OCI-LY7 (cell line): ENCODE measurements around the gene CARS1. TPM values are rescaled to one million over a fixed set of nuclear protein-coding genes. Genes with fewer than 3 reads are reported as not detected.
A peak's percentile ranks its signal among the peaks of the same experiment; 100 is the strongest.

Experiments used
- BruUV-seq: library from RNA; stranded (reverse); fragments of 400-500 nt; replicated peaks from 2 replicates; lab custom pipeline; 2021; lab: Mats Ljungman, UMichigan
- CTCF ChIA-PET: fragments of 300-600 bp; sonication (Branson Sonifier 250); formaldehyde crosslinking; loops from one replicate; lab custom pipeline; 2022; ENCODE audit warnings: antibody characterized with exemption; ENCODE audit not compliant: unreplicated experiment; lab: Charles Lee
- POLR2A ChIA-PET: fragments of 300-600 bp; sonication (Branson Sonifier 250); formaldehyde crosslinking; loops from one replicate; lab custom pipeline; 2022; ENCODE audit warnings: antibody characterized with exemption; lab: Charles Lee
- DNase-seq: peaks from one replicate; pipeline ENCODE4 v3.0.0-alpha.2; 2015; ENCODE audit warnings: low spot score
- H2AFZ ChIP-seq: fragments of 200-600 bp; sonication (generic), shearing (Covaris generic); 2 replicates; pipeline ENCODE4 v1.6.1; 2014; ENCODE audit warnings: mild to moderate bottlenecking, antibody characterized with exemption, low read length, moderate library complexity
- H3K27ac ChIP-seq: fragments of 200-600 bp; sonication (generic); 2 replicates; pipeline ENCODE4 v1.5.1; 2014; ENCODE audit warnings: mixed run types, low read depth, mild to moderate bottlenecking, moderate library complexity, low read length, inconsistent platforms; ENCODE audit not compliant: poor library complexity, severe bottlenecking
- H3K36me3 ChIP-seq: fragments of 200-600 bp; sonication (generic); 2 replicates; pipeline ENCODE4 v1.6.1; 2014; ENCODE audit warnings: mild to moderate bottlenecking, antibody characterized with exemption, low read length, moderate library complexity, mixed read lengths; ENCODE audit not compliant: insufficient read depth
- H3K4me1 ChIP-seq: fragments of 200-600 bp; sonication (generic); 2 replicates; pipeline ENCODE4 v1.5.1; 2014; ENCODE audit warnings: mild to moderate bottlenecking, low read length; ENCODE audit not compliant: insufficient read depth, poor library complexity, severe bottlenecking
- H3K4me2 ChIP-seq: fragments of 200-600 bp; sonication (generic); 2 replicates; pipeline ENCODE4 v1.6.1; 2014; ENCODE audit warnings: mild to moderate bottlenecking, low read length
- H3K4me3 ChIP-seq: fragments of 200-600 bp; sonication (generic); 2 replicates; pipeline ENCODE4 v1.5.1; 2014; ENCODE audit warnings: mild to moderate bottlenecking, low read depth, low read length; ENCODE audit not compliant: poor library complexity, severe bottlenecking
- H3K79me2 ChIP-seq: fragments of 200-600 bp; sonication (generic); 2 replicates; pipeline ENCODE4 v1.6.1; 2016; ENCODE audit warnings: low read depth, mild to moderate bottlenecking, low read length, moderate library complexity, mixed read lengths; ENCODE audit not compliant: insufficient read depth
- H3K9me2 ChIP-seq: fragments of 200-600 bp; sonication (generic); 2 replicates; pipeline ENCODE4 v1.6.1; 2016; ENCODE audit warnings: mild to moderate bottlenecking, low read length, mixed read lengths; ENCODE audit not compliant: insufficient read depth
- H3K9me3 ChIP-seq: fragments of 200-600 bp; sonication (generic); 2 replicates; pipeline ENCODE4 v1.6.1; 2014; ENCODE audit warnings: mild to moderate bottlenecking, mixed run types, low read length, mixed read lengths
- H4K20me1 ChIP-seq: fragments of 200-600 bp; sonication (generic); 2 replicates; pipeline ENCODE4 v1.6.1; 2014; ENCODE audit warnings: mild to moderate bottlenecking, antibody characterized with exemption, low read length, moderate library complexity, mixed read lengths; ENCODE audit not compliant: insufficient read depth
- EZH2phosphoT487 ChIP-seq: fragments of 200-600 bp; sonication (generic); IDR thresholded peaks from 2 replicates; pipeline ENCODE4 v1.6.1; 2018; ENCODE audit warnings: low read depth, borderline replicate concordance, mild to moderate bottlenecking, mixed run types, antibody characterized with exemption, low read length, moderate library complexity, mixed read lengths
- intact Hi-C: fragments of 100-400 bp; cut with micrococcal nuclease; formaldehyde crosslinking; loops from one replicate; pipeline ENCODE4 v1.10.0; 2022; ENCODE audit not compliant: unreplicated experiment
- total RNA-seq, 2 experiments: library from RNA; depleted of rRNA in 1 of 2; stranded (reverse); fragments of >200 nt in 1 of 2; shearing (Covaris generic) in 1 of 2; gene quantifications; 2 replicates each; pipeline ENCODE4 v1.2.3, GENCODE V29; 2014 to 2022
- TF ChIP-seq, protein P1 (sequence below): fragments of 200-600 bp; sonication (generic); conservative IDR thresholded peaks from 2 replicates; pipeline ENCODE4 v1.5.1; 2014; ENCODE audit warnings: mild to moderate bottlenecking, antibody characterized with exemption, low read length, moderate library complexity, mixed read lengths

CARS1 gene
- total RNA-seq, 2 experiments from 2014 or later, result 58.3 to 88.8 TPM

DNA sequence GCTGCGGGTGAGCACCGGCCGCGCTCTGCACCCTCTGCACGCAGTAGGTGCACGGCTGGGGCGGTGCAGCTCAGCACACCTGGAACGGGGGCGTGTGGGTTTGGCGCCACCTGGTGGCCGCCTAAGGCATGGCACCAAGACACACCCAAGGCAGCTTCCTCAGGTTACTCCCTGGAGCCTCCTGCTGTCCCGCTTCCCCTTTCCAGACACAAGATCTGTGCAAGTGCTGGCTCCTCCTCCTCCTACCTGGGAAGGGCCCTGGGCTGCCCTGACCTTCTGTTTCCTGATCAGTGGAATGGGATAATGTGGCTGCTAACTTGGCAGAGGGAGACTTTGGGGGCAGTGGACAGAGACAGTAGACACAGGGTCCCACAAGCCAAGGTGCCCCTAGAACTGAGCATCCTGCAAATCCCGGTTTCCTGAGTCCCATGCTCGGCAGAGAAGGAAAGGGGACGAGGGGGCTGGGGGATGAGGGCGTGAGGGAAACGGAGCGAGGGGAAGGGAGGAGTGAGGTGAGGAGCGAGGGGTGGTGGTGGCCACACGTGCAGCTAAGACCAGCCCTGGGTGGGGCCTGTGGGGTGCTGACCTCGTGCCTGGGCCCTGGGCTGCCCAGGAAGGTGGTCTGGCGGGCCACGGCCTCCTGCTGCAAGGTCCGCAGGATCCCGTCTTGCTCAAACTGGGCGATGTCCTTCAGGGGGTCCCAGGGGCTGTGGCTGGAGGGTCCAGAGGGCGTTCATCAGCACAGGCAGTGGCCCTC, 34.8 kb upstream of the CARS1 start:
- ChIA-PET CTCF (no interaction called here), POLR2A (no interaction called here)
- no peaks in the 10 kb centered on the region for H3K79me2 ChIP-seq
- H3K36me3 ChIP-seq, result no peaks in the 10 kb centered on the region
- BruUV-seq, result no TSS peak
- no peak overlapping the region for H2AFZ ChIP-seq
- intact Hi-C loops, result loop anchor here (1.0 to 5.0 kb wide), 3 partner anchors 55 to 560 kb away; no protein-coding TSS in a partner anchor
- no peaks in the 10 kb centered on the region for H3K9me2 ChIP-seq
- H3K4me3 ChIP-seq, result no peak overlapping the region
- peak; percentile 61 for DNase-seq
- no peak overlapping the region for H3K4me2 ChIP-seq
- TF ChIP-seq EZH2phosphoT487, result no peak
- TF ChIP-seq, protein P1, sequence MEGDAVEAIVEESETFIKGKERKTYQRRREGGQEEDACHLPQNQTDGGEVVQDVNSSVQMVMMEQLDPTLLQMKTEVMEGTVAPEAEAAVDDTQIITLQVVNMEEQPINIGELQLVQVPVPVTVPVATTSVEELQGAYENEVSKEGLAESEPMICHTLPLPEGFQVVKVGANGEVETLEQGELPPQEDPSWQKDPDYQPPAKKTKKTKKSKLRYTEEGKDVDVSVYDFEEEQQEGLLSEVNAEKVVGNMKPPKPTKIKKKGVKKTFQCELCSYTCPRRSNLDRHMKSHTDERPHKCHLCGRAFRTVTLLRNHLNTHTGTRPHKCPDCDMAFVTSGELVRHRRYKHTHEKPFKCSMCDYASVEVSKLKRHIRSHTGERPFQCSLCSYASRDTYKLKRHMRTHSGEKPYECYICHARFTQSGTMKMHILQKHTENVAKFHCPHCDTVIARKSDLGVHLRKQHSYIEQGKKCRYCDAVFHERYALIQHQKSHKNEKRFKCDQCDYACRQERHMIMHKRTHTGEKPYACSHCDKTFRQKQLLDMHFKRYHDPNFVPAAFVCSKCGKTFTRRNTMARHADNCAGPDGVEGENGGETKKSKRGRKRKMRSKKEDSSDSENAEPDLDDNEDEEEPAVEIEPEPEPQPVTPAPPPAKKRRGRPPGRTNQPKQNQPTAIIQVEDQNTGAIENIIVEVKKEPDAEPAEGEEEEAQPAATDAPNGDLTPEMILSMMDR, result peak; percentile 89
- H3K4me1 ChIP-seq, result no peaks in the 10 kb centered on the region
- H4K20me1 ChIP-seq, result no peaks in the 10 kb centered on the region
- H3K27ac ChIP-seq, result no peak overlapping the region
- no peaks in the 10 kb centered on the region for H3K9me3 ChIP-seq

DNA sequence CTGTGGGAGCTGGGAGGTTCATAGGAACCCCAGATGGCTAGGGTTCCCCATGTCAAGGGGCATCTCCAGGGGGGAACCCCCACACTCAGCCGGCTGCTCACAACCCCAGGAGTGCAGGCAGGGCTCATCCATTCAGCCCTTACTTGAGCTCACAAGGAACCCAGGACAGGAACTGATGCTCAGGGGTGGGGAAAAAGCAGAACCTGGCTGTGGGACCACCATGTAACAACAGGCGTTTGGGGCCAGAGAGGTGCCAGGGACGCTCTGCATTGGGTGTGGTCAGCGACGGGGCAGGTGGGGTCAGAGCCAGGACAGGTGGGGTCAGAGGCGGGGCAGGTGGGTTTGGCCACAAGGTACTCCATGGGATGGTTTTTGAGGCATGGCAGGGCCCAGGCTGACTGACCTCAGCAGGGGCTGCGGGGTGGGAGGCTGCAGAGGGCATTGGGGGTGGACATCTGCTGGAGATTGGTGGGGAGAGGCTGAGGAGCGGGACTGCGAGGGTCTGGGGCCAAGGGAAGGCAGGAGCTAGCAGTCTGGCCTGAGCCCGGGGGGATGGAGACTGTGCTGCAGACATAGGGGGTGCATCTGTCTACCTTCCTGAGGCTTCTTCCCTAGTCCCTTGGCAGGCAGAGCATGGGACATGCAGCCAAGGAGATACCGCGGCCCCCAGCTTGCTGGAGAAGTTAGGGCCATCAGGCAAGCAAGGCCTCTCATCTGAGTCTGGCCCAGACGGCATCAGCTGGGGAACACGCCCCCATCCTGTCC, 34.0 kb upstream of the CARS1 start:
- DNase-seq, result no peak
- Histone ChIP-seq H3K4me3 (no peak overlapping the region), H2AFZ (no peak overlapping the region), H3K79me2 (no peaks in the 10 kb centered on the region), H3K36me3 (no peaks in the 10 kb centered on the region), H3K9me2 (no peaks in the 10 kb centered on the region), H3K27ac (no peak overlapping the region), H3K9me3 (no peaks in the 10 kb centered on the region), H4K20me1 (no peaks in the 10 kb centered on the region), H3K4me1 (no peaks in the 10 kb centered on the region), H3K4me2 (no peak overlapping the region)
- no peak for TF ChIP-seq EZH2phosphoT487
- TF ChIP-seq, protein P1, result no peak
- intact Hi-C loops, result loop anchor here (1.0 to 5.0 kb wide), 3 partner anchors 54 to 559 kb away; no protein-coding TSS in a partner anchor
- ChIA-PET POLR2A (no interaction called here), CTCF (no interaction called here)
- no TSS peak for BruUV-seq
